Ovary (tissue), 3 donors: ENCODE measurements around the gene TBC1D9B.

ENCODE experiments used
- CTCF ChIP-seq, 3 donors: fragments of 450-650 bp in 2 of 3; fragments of 200-600 bp in 1 of 3; IDR thresholded peaks; one replicate each; pipeline versions ENCODE4 v1.5.1 to v1.8.0; 2016 to 2022; ENCODE audit warnings: antibody characterized with exemption in 3 of 3, mild to moderate bottlenecking in 1 of 3
- EP300 ChIP-seq: sonication (generic); formaldehyde crosslinking; IDR thresholded peaks from one replicate; pipeline ENCODE4 v1.6.1; 2017; ENCODE audit warnings: antibody characterized with exemption
- POLR2A ChIP-seq: fragments of 450-650 bp; IDR thresholded peaks from one replicate; pipeline ENCODE4 v1.6.1; 2017; ENCODE audit warnings: antibody characterized with exemption, mild to moderate bottlenecking, moderate library complexity
- donor health status: DM: no; HTN: no; CAD: no.

GRCh38 chr5:179885491-179886090 lies 22.1 kb downstream of the TBC1D9B start:
- no peak for TF ChIP-seq POLR2A
- no peak for TF ChIP-seq CTCF (IDR thresholded peaks at IDR 0.05)
- TF ChIP-seq EP300: no peak
